Mucosa of descending colon (tissue), 3 donors: ENCODE measurements around the gene EPHA3. TPM values are rescaled to one million over a fixed set of nuclear protein-coding genes. Genes with fewer than 3 reads are reported as not detected.

Experiments used
- ATAC-seq: fragments of 200-7000 bp; cut with Tn5 transposase; one replicate; pipeline ENCODE4 v1.9.1; 2020; ENCODE audit warnings: mild to moderate bottlenecking, moderate library complexity
- DNase-seq, 3 donors: peaks; one replicate each; pipeline ENCODE4 v3.0.0-alpha.2; 2020
- H3K36me3 ChIP-seq: fragments of 200-600 bp; one replicate; pipeline ENCODE4 v1.8.0; 2021; ENCODE audit warnings: low read depth, mild to moderate bottlenecking
- H3K4me1 ChIP-seq: fragments of 200-600 bp; one replicate; pipeline ENCODE4 v1.8.0; 2021; ENCODE audit warnings: low read depth, mild to moderate bottlenecking
- H3K4me3 ChIP-seq: fragments of 200-600 bp; one replicate; pipeline ENCODE4 v1.8.0; 2021; ENCODE audit warnings: mild to moderate bottlenecking
- H3K9me3 ChIP-seq: fragments of 200-600 bp; one replicate; pipeline ENCODE4 v1.8.0; 2021; ENCODE audit warnings: mild to moderate bottlenecking
- CTCF ChIP-seq: fragments of 200-600 bp; IDR thresholded peaks from one replicate; pipeline ENCODE4 v1.8.0; 2022; ENCODE audit warnings: antibody characterized with exemption, mild to moderate bottlenecking
- intact Hi-C, 2 donors: fragments of 100-400 bp; cut with DNase I in 1 of 2; cut with micrococcal nuclease in 1 of 2; formaldehyde crosslinking; loops; one replicate each; pipeline versions ENCODE4 v1.11.0 to v1.11.1; 2022; cut with DNase I, micrococcal nuclease
- total RNA-seq, 3 donors: library from RNA; stranded (reverse); fragmentation: NEBNext Ultra II Directional in 2 of 3; extraction: Animal tissue kit (Norgen Biotek cat#: 25700) in 2 of 3; gene quantifications; one replicate each; pipeline versions ENCODE4 v1.2.1 to v1.2.4, GENCODE V29; 2021 to 2023
- donor health status: DM: no; HTN: no; CAD: no; lungs with moderate emphysema.
- donor health status: DM: no; HTN: no; CAD: no.
- donor health status: DM: no; HTN: yes; CAD: no.

The EPHA3 gene
- total RNA-seq, 3 donors from 2014 or later = 1.0 to 6.6 (median 2.0) TPM

- intact Hi-C loops = no loop called here
- Histone ChIP-seq H3K4me1 (no peaks in the 10 kb centered on the region), H3K9me3 (no peaks in the 10 kb centered on the region), H3K36me3 (no peaks in the 10 kb centered on the region), H3K4me3 (no peak overlapping the region)
- DNase-seq = no peak
- no peak for TF ChIP-seq CTCF
- ATAC-seq = no peak
These were observed 72.9 kb downstream of the EPHA3 start for GRCh38 chr3:89180334-89180733.

DNA sequence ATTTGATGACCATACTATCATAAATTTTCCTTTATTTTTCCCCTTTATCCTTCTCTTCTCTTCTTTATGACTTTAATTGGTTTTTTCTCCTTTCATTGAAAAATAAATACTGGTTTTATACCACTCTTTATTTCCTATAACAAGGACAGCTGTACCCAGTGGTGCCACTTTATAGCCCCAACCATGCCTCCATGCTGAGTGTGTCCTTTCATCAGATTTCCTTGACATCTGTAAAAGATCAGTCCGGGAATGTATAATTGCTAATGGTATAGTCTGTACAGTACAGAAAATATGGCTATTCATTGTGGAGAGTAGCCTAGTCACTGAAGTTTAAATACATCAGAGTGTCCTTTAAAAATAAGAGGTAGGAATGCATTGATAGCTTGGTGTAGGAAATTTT lies 74.6 kb downstream of the EPHA3 start:
- DNase-seq = no peak
- intact Hi-C loops = no loop called here
- no peak for TF ChIP-seq CTCF
- Histone ChIP-seq H3K36me3 (no peaks in the 10 kb centered on the region), H3K4me3 (no peak overlapping the region), H3K9me3 (no peaks in the 10 kb centered on the region), H3K4me1 (no peaks in the 10 kb centered on the region)
- no peak for ATAC-seq

GRCh38 chr3:89184151-89184995 lies 77.0 kb downstream of the EPHA3 start:
- intact Hi-C loops = no loop called here
- Histone ChIP-seq H3K36me3 (no peaks in the 10 kb centered on the region), H3K9me3 (no peaks in the 10 kb centered on the region), H3K4me1 (no peaks in the 10 kb centered on the region), H3K4me3 (no peak overlapping the region)
- no peak for DNase-seq
- TF ChIP-seq CTCF = no peak
- ATAC-seq = no peak

GRCh38 chr3:89186456-89186855 lies 79.0 kb downstream of the EPHA3 start:
- Histone ChIP-seq H3K4me1 (no peaks in the 10 kb centered on the region), H3K9me3 (no peaks in the 10 kb centered on the region), H3K4me3 (no peak overlapping the region), H3K36me3 (no peaks in the 10 kb centered on the region)
- ATAC-seq = no peak
- no peak for DNase-seq
- intact Hi-C loops = no loop called here
- no peak for TF ChIP-seq CTCF

GRCh38 chr3:89198591-89198990 lies 91.2 kb downstream of the EPHA3 start:
- Histone ChIP-seq H3K9me3 (no peaks in the 10 kb centered on the region), H3K36me3 (no peaks in the 10 kb centered on the region), H3K4me3 (no peak overlapping the region), H3K4me1 (no peaks in the 10 kb centered on the region)
- no peak for TF ChIP-seq CTCF
- intact Hi-C loops = no loop called here
- DNase-seq (no peak), ATAC-seq (no peak)
